H1 (cell line): ENCODE results near the gene C19orf44. TPM values are rescaled to one million over a fixed set of nuclear protein-coding genes. Genes with fewer than 3 reads are reported as not detected.

Experiments
- CTCF ChIA-PET: fragments of 300-600 bp; sonication (Branson Sonifier 250); formaldehyde crosslinking; loops from one replicate; lab custom pipeline; 2021; ENCODE audit not compliant: partially characterized antibody; lab: Charles Lee
- POLR2A ChIA-PET: fragments of 300-600 bp; sonication (Branson Sonifier 250); formaldehyde crosslinking; loops from one replicate; lab custom pipeline; 2021; ENCODE audit warnings: inconsistent platforms; ENCODE audit not compliant: partially characterized antibody; lab: Charles Lee
- DNase-seq, 2 experiments: peaks; one replicate each; pipeline versions ENCODE4 v3.0.0 to v3.0.0-alpha.2; 2010 to 2022; ENCODE audit warnings: low spot score in 2 of 2, low read depth in 1 of 2, mixed read lengths in 1 of 2
- FAIRE-seq: peaks from 2 replicates; lab custom pipeline; 2011; peaks lifted over from hg19 to GRCh38; lab: Jason Lieb, UNC
- H2AFZ ChIP-seq: 2 replicates; pipeline ENCODE4 v1.8.1; 2012; ENCODE audit warnings: low read length, inconsistent platforms
- H2AK5ac ChIP-seq: 2 replicates; pipeline ENCODE4 v1.6.1; 2013; ENCODE audit warnings: low read depth, low read length
- H2BK120ac ChIP-seq: replicated peaks from 2 replicates; pipeline ENCODE3; 2013; ENCODE audit warnings: low read depth, low read length, inconsistent platforms
- H2BK12ac ChIP-seq: 2 replicates; pipeline ENCODE4 v1.6.1; 2013; ENCODE audit warnings: low read depth, low read length
- H2BK15ac ChIP-seq: 2 replicates; pipeline ENCODE4 v1.6.1; 2013; ENCODE audit warnings: low read length
- H2BK20ac ChIP-seq: 2 replicates; pipeline ENCODE4 v1.6.1; 2013; ENCODE audit warnings: low read length
- H2BK5ac ChIP-seq: 2 replicates; pipeline ENCODE4 v1.6.1; 2013; ENCODE audit warnings: low read depth, low read length
- H3K14ac ChIP-seq: 2 replicates; pipeline ENCODE4 v1.6.1; 2013; ENCODE audit warnings: inconsistent platforms; ENCODE audit not compliant: insufficient read length
- H3K18ac ChIP-seq: 2 replicates; pipeline ENCODE4 v1.6.1; 2013; ENCODE audit warnings: low read length; ENCODE audit errors: extremely low read depth
- H3K23ac ChIP-seq: 2 replicates; pipeline ENCODE4 v1.6.1; 2013; ENCODE audit warnings: inconsistent platforms; ENCODE audit not compliant: insufficient read length
- H3K23me2 ChIP-seq: 2 replicates; pipeline ENCODE4 v1.6.1; 2013; ENCODE audit warnings: low read depth, low read length
- H3K27ac ChIP-seq: 2 replicates; pipeline ENCODE4 v1.6.1; 2011; ENCODE audit warnings: low read depth, low read length, inconsistent platforms
- H3K27me3 ChIP-seq, 4 experiments: replicated peaks in 1 of 4; 1 replicate in 1 of 4; 2 replicates in 3 of 4; pipeline versions ENCODE4 v1.6.1 to v1.8.1; 2011 to 2013; ENCODE audit warnings: low read length in 3 of 4, mild to moderate bottlenecking in 3 of 4, inconsistent platforms in 2 of 4, mixed read lengths in 2 of 4, moderate library complexity in 1 of 4; ENCODE audit not compliant: control insufficient read depth in 3 of 4, insufficient read depth in 3 of 4; ENCODE audit errors: extremely low read depth in 1 of 4
- H3K36me3 ChIP-seq, 4 experiments: 2 replicates each; pipeline versions ENCODE4 v1.6.1 to v1.8.1; 2011 to 2013; ENCODE audit warnings: mild to moderate bottlenecking in 4 of 4, low read length in 3 of 4, moderate library complexity in 2 of 4, control low read depth in 1 of 4, inconsistent platforms in 1 of 4; ENCODE audit not compliant: insufficient read depth in 4 of 4, control insufficient read depth in 2 of 4
- H3K4ac ChIP-seq: replicated peaks from 2 replicates; pipeline ENCODE3; 2013; ENCODE audit warnings: low read length, low read depth, mixed read lengths, inconsistent platforms; ENCODE audit not compliant: insufficient read length
- H3K4me1 ChIP-seq, 4 experiments: replicated peaks in 1 of 4; 1 replicate in 1 of 4; 2 replicates in 3 of 4; pipeline versions ENCODE4 v1.6.1 to v1.8.1; 2011 to 2013; ENCODE audit warnings: low read length in 3 of 4, inconsistent platforms in 2 of 4, mixed read lengths in 1 of 4; ENCODE audit not compliant: insufficient read depth in 4 of 4, control insufficient read depth in 3 of 4
- H3K4me2 ChIP-seq, 2 experiments: 2 replicates each; pipeline versions ENCODE4 v1.6.1 to v1.8.1; 2011 to 2013; ENCODE audit warnings: low read depth in 2 of 2, low read length in 2 of 2, control low read depth in 1 of 2, inconsistent platforms in 1 of 2, mild to moderate bottlenecking in 1 of 2; ENCODE audit not compliant: insufficient read depth in 1 of 2
- H3K4me3 ChIP-seq, 4 experiments: fragments of 200-600, 300-600 bp in 1 of 4; sonication (generic), shearing (Covaris generic), sonication (Bioruptor Twin) in 1 of 4; 2 replicates each; pipeline versions ENCODE4 v1.5.1 to v1.8.1; 2011 to 2016; ENCODE audit warnings: low read length in 4 of 4, low read depth in 3 of 4, control low read depth in 2 of 4, inconsistent platforms in 2 of 4, mild to moderate bottlenecking in 2 of 4, mixed read lengths in 1 of 4, moderate library complexity in 1 of 4; ENCODE audit not compliant: insufficient read depth in 2 of 4; ENCODE audit errors: extremely low read depth in 1 of 4
- H3K56ac ChIP-seq: replicated peaks from 2 replicates; pipeline ENCODE3; 2013; ENCODE audit warnings: low read depth, mild to moderate bottlenecking, mixed read lengths, low read length, inconsistent platforms; ENCODE audit not compliant: insufficient read length
- H3K79me1 ChIP-seq: 2 replicates; pipeline ENCODE4 v1.6.1; 2013; ENCODE audit warnings: low read depth, low read length, control low read depth
- H3K79me2 ChIP-seq, 2 experiments: 2 replicates each; pipeline versions ENCODE4 v1.6.1 to v1.8.1; 2012 to 2013; ENCODE audit warnings: low read length in 2 of 2, mild to moderate bottlenecking in 2 of 2, inconsistent platforms in 1 of 2; ENCODE audit not compliant: insufficient read depth in 2 of 2, control insufficient read depth in 1 of 2
- H3K9ac ChIP-seq, 4 experiments: replicated peaks in 1 of 4; 1 replicate in 1 of 4; 2 replicates in 3 of 4; pipeline versions ENCODE4 v1.6.1 to v1.8.1; 2011 to 2013; ENCODE audit warnings: low read depth in 3 of 4, low read length in 3 of 4, control low read depth in 2 of 4, mild to moderate bottlenecking in 2 of 4, moderate library complexity in 2 of 4, inconsistent platforms in 1 of 4; ENCODE audit errors: extremely low read depth in 1 of 4
- H3K9me3 ChIP-seq, 2 experiments: 2 replicates each; pipeline versions ENCODE4 v1.6.1 to v1.8.1; 2012 to 2013; ENCODE audit warnings: mild to moderate bottlenecking in 2 of 2, moderate library complexity in 2 of 2, control low read depth in 1 of 2, inconsistent platforms in 1 of 2, low read depth in 1 of 2, low read length in 1 of 2, mixed read lengths in 1 of 2; ENCODE audit not compliant: insufficient read depth in 2 of 2
- H4K20me1 ChIP-seq, 2 experiments: replicated peaks in 1 of 2; 2 replicates each; pipeline versions ENCODE3 to v1.8.1; 2011 to 2013; ENCODE audit warnings: inconsistent platforms in 2 of 2, low read length in 2 of 2, mild to moderate bottlenecking in 1 of 2; ENCODE audit not compliant: insufficient read depth in 2 of 2, control insufficient read depth in 1 of 2
- H4K5ac ChIP-seq: 2 replicates; pipeline ENCODE4 v1.6.1; 2013; ENCODE audit warnings: low read length, low read depth, mixed read lengths, inconsistent platforms; ENCODE audit not compliant: insufficient read length
- H4K8ac ChIP-seq: 2 replicates; pipeline ENCODE4 v1.8.0; 2013; ENCODE audit warnings: mild to moderate bottlenecking, moderate library complexity, low read length, inconsistent platforms; ENCODE audit not compliant: insufficient read depth; ENCODE audit errors: extremely low read depth
- H4K91ac ChIP-seq: replicated peaks from 2 replicates; pipeline ENCODE3; 2013; ENCODE audit warnings: low read length, mixed read lengths, inconsistent platforms; ENCODE audit not compliant: insufficient read length
- BCL11A ChIP-seq, 2 experiments: IDR thresholded peaks; one replicate each; pipeline ENCODE4 v1.6.1; 2011; ENCODE audit warnings: low read depth in 2 of 2, low read length in 2 of 2, mild to moderate bottlenecking in 2 of 2
- CHD2 ChIP-seq: IDR thresholded peaks from 2 replicates; pipeline ENCODE4 v1.6.1; 2012; ENCODE audit warnings: low read length, improper control_type of control experiment
- KDM4A ChIP-seq: IDR thresholded peaks from one replicate; pipeline ENCODE4 v1.7.1; 2012; ENCODE audit warnings: low read depth, mild to moderate bottlenecking, moderate library complexity, low read length, inconsistent platforms; ENCODE audit not compliant: severe bottlenecking
- POLR2AphosphoS5 ChIP-seq: IDR thresholded peaks from 2 replicates; pipeline ENCODE4 v1.6.1; 2011; ENCODE audit warnings: low read depth, low read length
- TCF12 ChIP-seq: IDR thresholded peaks from 2 replicates; pipeline ENCODE4 v1.6.1; 2011; ENCODE audit warnings: low read depth, mild to moderate bottlenecking, low read length
- WGBS, 2 experiments: shearing (Covaris generic) in 1 of 2; methylation state at CpG; one replicate each; pipeline versions ENCODE4 v1.1.6 to v1.1.7; 2013 to 2015; ENCODE audit warnings: low lambda C conversion rate in 2 of 2, mixed read lengths in 2 of 2, inconsistent platforms in 1 of 2, low coverage in 1 of 2, missing lambda C conversion rate in 1 of 2; ENCODE audit not compliant: insufficient replicate concordance in 2 of 2, insufficient coverage in 1 of 2, insufficient read length in 1 of 2; ENCODE audit errors: extremely low coverage in 1 of 2, missing lambda C conversion rate in 1 of 2; 5-methylcytosine and 5-hydroxymethylcytosine counted together
- polyA plus RNA-seq, 7 experiments: library from polyadenylated mRNA; depleted of rRNA in 3 of 7; stranded (reverse) in 5 of 7; unstranded in 2 of 7; fragments of >200 nt in 5 of 7; fragments of 200-250 nt in 2 of 7; gene quantifications; 1 replicate in 5 of 7; 2 replicates in 1 of 7; 4 replicates in 1 of 7; pipeline versions ENCODE4 v1.2.1 to v1.2.3, GENCODE V29; 2011 to 2013; ENCODE audit warnings: missing spikeins in 2 of 7, mixed read lengths in 2 of 7
- total RNA-seq: library from RNA; stranded (reverse); fragmentation: NEBNext Ultra II Directional; extraction: Animal tissue kit (Norgen Biotek cat#: 25700); gene quantifications from 2 replicates; pipeline ENCODE4 v1.2.1, GENCODE V29; 2021

The C19orf44 gene
- total and polyA plus RNA-seq, 2 of the 8 experiments (the other 6 are each of a cell fraction or from before 2014, with no cell fraction given): 2.1 to 4.5 TPM

DNA sequence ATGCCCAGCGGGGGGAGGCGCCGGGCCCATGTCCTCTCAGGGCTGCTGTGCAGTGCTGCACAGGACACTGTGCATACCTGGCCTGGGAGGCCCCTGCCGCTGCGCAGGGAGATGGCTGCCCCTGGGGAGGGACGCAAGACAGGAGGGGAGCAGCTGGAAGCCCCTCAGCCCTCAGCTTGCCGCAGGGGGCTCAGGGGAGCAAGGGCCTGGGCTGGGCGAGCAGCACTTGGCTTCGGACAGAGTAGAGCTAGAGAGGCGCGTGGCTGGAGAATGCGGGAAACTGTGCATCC lies 35.1 kb downstream of the C19orf44 start:
- H4K20me1 ChIP-seq: peaks cover 11 to 38% of the 10 kb centered on the region in 2 experiments
- H4K5ac ChIP-seq: no peak overlapping the region
- DNase-seq (no peak), FAIRE-seq (no peak)
- no peak overlapping the region for H3K23ac ChIP-seq
- no peaks in the 10 kb centered on the region for H3K23me2 ChIP-seq
- no peak overlapping the region for H2AFZ ChIP-seq
- CTCF ChIA-PET: interaction anchor here (2.0 kb wide), 1 partner anchor 16 kb away, joined by 5 read pairs; no protein-coding TSS in a partner anchor
- no peak overlapping the region for H2BK15ac ChIP-seq
- POLR2A ChIA-PET: interaction anchor here (1.1 to 6.2 kb wide), 2 partner anchors 13 kb away, joined by 3 to 34 read pairs; no protein-coding TSS in a partner anchor
- no peak overlapping the region for H2BK20ac ChIP-seq
- no peak overlapping the region for H3K56ac ChIP-seq
- WGBS, 2 experiments: 92% methylated on average over 12 of the region's 12 CpGs; no CpG with 5 or more reads in 1 of the 2 experiments
- H3K4me1 ChIP-seq: no peaks in the 10 kb centered on the region
- no peak overlapping the region for H3K18ac ChIP-seq
- peaks cover 45 to 83% (median 79%) of the 10 kb centered on the region in 4 experiments for H3K36me3 ChIP-seq
- H3K79me1 ChIP-seq: peaks cover 6% of the 10 kb centered on the region
- H3K14ac ChIP-seq: no peak overlapping the region
- no peak overlapping the region for H3K27ac ChIP-seq
- H2BK120ac ChIP-seq: no peak overlapping the region
- no peaks in the 10 kb centered on the region for H3K9me3 ChIP-seq
- H4K8ac ChIP-seq: peak overlapping the region; percentile 57
- no peak overlapping the region for H2BK12ac ChIP-seq
- no peak overlapping the region for H3K4me2 ChIP-seq
- H3K4ac ChIP-seq: no peak overlapping the region
- no peak overlapping the region for H4K91ac ChIP-seq
- peaks cover 0 to 5% of the 10 kb centered on the region in 2 experiments; a peak in 1 of 4 replicates for H3K79me2 ChIP-seq
- no peak overlapping the region for H2AK5ac ChIP-seq
- no peak overlapping the region for H3K9ac ChIP-seq
- TF ChIP-seq TCF12: no peak
- TF ChIP-seq POLR2AphosphoS5: no peak
- no peak for TF ChIP-seq BCL11A (IDR thresholded peaks at IDR 0.05; ENCODE audit: low read depth in 2 of 2, low read length in 2 of 2)
- TF ChIP-seq CHD2: no peak
- no peak for TF ChIP-seq KDM4A
- no peaks in the 10 kb centered on the region for H3K27me3 ChIP-seq
- no peak overlapping the region for H2BK5ac ChIP-seq
- H3K4me3 ChIP-seq: no peak overlapping the region
